ENCODE data around the gene IGFBPL1.
A peak's percentile ranks its signal among the peaks of the same experiment; 100 is the strongest.
"Not testable (repeated sequence)": the region's sequence is repeated elsewhere in the genome, so short reads cannot be mapped to it uniquely, and the experiment has no call there.

IGFBPL1 gene

DNA sequence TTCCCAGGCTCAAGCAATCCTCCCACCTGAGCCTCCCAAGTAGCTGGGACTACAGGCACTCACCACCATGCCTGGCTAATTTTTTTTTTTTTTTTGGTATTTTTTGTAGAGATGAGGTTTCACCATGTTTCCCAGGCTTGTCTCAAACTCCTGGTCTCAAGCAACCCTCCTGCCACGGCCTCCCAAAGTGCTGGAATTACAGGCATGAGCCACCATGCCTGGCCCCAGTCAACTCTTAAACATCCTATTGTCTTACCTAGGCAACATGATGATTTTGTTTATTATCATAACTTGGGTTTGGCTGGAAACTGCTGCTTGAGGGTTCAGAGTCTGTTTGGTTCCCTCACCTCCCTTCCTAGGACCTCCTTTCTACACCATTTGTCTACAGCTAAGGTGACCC lies 25.1 kb downstream of the IGFBPL1 start:
- DNase-seq (ENCODE audit: low read depth): not testable (repeated sequence)

- DNase-seq (ENCODE audit: low read depth): no peak
These were observed 27.9 kb downstream of the IGFBPL1 start for GRCh38 chr9:38396371-38396671.

GRCh38 chr9:38395653-38396370 lies 28.4 kb downstream of the IGFBPL1 start:
- no peak for DNase-seq (ENCODE audit: low read depth)

DNA sequence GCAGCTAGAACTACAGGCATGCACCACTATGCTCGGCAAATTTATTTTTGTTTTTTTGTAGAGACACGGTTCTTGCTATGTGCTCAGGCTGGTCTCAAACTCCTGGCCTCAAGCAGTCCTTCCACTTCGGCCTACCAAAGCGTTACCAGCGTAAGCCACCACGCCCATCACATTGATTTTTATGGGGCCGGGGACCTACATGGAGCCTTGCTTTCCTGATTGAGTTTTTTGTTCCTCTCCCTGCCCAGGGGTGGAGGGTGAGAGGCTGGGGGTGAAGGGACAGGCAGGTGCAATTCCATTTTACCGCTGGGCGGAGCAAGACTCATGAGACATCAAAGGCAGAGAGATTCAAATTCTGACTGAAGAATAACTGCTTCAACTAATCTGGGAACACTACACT lies 29.8 kb downstream of the IGFBPL1 start:
- no peak for DNase-seq (ENCODE audit: low read depth)

DNA sequence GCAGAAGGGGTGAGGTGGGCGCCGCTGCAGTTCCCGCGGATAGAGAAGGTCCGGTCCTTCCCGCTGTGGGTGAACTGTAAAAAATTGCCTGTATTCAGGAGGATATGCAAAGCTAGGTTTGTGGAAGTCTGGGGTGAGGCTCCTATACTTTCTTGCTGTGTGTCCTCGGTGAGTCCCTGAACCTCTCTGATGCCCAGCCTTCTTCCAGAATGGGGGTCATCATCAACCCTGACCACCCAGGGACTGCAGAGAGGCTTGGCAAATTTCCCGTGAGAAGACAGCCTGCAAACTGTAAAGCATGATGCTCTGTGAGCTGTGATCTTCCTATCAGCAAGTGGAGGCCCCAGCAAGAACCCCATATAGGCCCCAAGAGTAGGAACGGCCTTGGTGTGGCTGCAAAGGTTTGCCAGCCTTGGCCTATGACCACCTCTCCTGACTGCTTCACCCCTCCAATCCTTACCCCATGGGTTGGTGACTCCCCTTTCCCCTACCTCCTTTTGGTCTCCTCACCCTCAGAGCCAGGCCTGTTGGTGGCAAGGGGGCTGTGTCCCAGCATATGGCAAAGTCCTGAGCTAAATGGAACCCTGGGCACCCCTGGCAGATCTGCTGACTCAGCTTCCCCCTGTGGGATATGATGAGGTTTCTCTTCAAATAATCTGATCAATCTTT lies 31.0 kb downstream of the IGFBPL1 start:
- DNase-seq (ENCODE audit: low read depth): no peak

DNA sequence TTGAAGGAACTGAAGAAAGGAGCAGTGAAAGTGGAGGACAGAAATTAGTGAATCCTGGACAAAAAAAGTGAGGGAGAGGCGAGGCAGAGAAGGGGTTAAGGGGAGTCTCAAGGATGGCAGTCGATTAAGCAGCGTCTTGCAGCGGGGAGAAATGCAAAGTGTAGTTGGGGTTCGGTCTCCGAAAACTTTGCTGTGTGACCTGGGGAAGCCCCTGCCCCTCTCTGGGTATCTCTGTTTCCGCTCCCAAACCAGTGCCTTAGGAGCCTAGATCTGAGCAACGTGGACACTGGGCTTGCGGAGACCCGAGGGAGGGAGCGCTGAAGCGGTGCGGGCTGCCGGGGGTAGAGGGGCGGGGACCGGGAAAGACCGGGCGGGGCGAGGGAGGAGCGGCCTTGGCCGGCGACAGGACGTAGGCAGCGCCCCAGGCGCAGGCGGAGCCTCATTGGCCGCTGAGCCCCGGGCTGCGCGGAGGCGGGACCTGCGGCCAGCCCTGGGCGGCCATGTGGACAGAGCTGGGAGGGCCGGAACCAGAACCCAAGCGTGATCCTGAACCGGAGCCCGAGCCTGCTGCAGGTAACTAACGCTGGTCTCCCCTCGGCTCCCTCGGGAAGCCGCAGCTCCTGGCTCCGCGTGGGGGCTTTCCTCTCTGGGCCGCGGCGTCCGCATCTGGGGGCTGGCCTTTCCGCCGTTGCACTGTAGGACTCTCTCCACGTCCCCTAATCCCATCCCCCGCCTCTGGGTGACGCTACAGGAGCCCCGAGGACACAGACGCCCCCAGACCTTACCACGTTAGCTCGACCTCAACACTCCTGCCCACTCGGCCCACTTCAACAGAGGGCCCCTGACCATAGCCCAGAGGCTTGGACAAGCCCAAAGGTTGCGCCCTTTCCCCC lies 31.8 kb downstream of the IGFBPL1 start, which contains the start of gene ALDH1B1:
ALDH1B1 (plus strand) TSS at position 468 of the 893 bp plus-strand sequence. CDS start 3,047 bp downstream, outside the sequence.
- DNase-seq (ENCODE audit: low read depth): peak; percentile 63

DNA sequence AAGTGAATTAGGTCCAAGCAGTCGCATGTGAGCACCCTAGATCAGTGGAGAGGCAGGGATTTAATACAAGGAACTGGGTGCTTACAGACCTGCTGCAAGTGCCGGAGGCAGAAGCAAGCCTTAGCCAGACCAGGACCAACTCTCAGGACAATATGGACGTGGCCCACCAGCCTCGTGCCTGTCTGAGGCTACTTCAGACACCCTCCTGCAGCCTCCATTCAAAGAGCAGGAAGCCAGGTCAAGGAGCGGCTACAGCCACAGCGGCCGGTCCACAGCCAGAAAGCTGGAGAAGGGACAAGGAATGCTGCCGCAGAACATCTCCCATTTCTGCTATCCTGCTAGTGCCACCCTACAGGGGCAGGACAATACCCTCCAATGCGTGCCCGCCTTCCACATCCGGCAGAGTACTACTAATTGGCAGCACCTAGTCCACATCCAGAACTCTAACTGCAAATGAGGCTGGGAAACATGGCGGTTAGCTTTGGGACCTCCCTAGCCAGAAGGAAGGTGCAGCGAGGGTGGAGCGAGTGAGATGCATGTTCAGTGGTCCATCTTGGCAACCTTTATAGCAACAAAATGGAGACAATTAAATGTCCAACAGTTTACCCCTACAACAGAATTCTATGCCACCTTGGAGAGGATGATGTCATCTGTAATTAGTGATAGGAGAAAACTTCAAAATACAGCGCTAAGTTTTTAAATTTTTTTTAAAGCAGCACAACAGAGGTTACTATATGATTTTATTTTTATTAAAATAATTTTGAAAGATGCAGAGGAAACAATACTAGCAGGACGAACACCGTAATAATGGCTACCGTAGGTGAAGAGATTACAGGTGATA lies 32.8 kb downstream of the IGFBPL1 start:
- no peak for DNase-seq (ENCODE audit: low read depth)

- DNase-seq (ENCODE audit: low read depth): no peak
These were observed 33.4 kb downstream of the IGFBPL1 start for GRCh38 chr9:38390851-38391250.

DNA sequence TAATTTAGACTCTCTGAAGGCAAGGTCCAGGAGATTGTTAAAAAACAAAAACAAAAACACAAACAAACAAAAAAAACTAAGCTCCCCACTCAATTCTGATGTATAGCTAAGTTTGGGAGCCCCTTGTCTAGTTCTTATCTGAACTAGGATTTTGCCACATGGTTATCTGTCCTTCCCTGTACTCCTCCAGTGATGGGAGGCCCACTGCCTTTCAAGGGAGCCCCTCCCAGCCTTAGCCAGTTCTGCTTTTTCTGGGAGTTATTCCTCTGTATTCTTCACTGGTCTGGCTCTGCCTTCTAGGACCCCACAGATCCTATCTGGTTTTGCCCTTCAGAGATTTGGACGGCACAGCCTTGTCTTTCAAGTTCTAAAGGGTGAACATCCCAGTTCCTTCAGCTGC lies 33.8 kb downstream of the IGFBPL1 start:
- no peak for DNase-seq (ENCODE audit: low read depth)

GRCh38 chr9:38389313-38389712 lies 34.9 kb downstream of the IGFBPL1 start:
- no peak for DNase-seq (ENCODE audit: low read depth)

DNA sequence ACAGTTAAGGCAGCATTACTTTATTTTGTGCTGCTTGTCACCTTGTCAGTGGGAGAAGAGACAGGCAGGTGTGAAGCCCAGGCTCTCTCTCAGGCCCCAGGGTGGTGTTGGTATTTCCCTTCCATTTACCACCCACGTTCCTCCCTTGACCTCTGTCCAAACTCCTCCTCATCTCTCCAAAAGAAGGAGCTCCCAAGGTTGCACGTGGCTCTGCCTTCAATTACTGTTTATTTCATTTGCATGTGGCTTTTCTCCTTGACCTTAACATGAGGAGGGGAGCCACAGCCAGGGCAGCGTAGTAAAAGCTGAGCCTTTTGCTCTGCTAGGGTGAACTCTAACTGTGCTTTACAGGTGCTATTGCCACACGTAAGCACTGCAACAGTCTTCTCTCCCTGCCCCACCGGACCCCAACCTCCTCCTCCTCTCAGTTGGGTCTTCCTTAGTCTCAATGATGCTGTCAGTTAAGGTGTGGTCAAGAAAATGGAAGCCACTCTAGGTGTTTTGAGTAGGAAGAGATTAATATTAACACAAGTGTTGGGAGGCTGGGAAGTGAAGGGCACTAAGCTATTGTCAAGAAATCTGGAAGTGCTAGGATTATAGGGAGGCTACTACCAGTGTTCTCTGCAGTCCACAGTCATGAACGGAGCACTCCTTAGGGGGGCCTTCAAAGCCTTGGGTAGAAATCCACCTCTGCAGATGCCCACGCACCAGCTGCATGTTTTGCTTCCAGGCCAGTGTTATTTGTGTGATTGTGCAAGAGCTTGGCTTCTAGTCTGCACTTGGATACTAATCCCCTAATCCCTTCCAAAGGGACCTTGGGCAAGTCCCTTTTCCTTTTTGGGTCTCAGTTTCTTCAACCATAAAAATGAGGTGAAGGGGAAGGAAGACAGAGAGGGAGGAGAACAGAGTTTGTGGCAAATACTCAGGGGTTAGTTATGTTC lies 35.7 kb downstream of the IGFBPL1 start:
- DNase-seq (ENCODE audit: low read depth): peak; percentile 23

DNA sequence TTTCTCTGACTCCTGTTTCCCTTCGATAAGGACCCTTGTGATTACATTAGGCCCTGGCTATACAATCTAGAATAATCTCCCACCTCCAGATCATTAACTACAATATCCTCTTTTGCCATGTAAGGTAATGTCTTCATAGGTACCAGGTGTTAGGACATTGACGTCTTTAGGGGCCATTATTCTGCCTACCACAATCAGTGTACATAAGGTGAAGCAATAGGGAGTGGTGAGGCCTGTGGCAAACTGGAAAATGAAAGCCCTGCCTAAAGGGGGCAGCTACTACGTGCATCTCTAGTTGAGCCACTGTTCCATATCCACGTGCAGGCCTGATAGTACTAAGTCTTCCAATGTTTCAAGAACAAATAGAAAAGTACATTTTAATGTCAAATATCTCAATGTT lies 36.5 kb downstream of the IGFBPL1 start:
- no peak for DNase-seq (ENCODE audit: low read depth)

- no peak for DNase-seq (ENCODE audit: low read depth)
These were observed 37.2 kb downstream of the IGFBPL1 start for GRCh38 chr9:38387066-38387465.

- no peak for DNase-seq (ENCODE audit: low read depth)
These were observed 37.8 kb downstream of the IGFBPL1 start for GRCh38 chr9:38386319-38386895.

- no peak for DNase-seq (ENCODE audit: low read depth)
These were observed 38.4 kb downstream of the IGFBPL1 start for GRCh38 chr9:38385896-38386295.

DNA sequence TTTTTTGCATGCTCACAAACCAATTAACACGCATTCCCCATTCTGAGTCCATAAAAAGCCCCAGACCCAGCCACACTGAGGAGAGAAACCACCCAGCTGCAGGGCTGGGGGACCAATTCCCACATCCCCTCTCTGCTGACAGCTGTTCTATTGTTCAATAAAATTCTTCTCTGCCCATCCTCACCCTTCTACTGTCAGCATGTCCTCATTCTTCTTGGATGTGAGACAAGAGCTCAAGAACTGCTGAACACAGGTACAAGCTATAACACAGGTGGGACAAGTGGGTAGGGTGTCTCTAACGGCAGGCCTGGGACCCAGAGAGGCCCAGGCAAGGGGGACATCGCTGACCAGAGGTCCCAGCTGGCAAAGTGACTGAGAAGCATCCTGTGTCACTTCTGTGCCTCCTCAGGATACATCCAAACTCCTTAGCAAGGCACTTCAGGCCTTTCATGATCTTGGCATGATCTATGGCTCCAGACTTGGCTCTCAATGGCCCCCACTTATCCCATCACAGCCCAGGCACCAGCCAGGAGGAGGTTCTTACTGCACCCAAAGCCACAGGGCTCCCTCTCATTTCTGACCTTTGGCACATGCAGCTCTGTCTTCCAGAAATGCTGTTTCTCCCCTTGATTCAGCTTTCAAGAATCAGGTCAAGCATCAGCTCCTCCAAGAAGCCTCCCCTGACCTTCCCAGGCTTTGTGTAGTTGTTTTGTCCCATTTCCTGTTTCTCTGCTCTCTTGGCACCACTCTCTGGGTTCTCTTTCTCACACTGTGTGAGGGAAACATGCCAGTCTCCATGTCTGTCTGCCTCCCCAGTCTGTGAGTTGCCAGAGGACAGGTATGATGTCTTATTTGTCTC lies 39.0 kb downstream of the IGFBPL1 start:
- DNase-seq (ENCODE audit: low read depth): no peak

- no peak for DNase-seq (ENCODE audit: low read depth)
These were observed 42.1 kb downstream of the IGFBPL1 start for GRCh38 chr9:38382141-38382540.

DNA sequence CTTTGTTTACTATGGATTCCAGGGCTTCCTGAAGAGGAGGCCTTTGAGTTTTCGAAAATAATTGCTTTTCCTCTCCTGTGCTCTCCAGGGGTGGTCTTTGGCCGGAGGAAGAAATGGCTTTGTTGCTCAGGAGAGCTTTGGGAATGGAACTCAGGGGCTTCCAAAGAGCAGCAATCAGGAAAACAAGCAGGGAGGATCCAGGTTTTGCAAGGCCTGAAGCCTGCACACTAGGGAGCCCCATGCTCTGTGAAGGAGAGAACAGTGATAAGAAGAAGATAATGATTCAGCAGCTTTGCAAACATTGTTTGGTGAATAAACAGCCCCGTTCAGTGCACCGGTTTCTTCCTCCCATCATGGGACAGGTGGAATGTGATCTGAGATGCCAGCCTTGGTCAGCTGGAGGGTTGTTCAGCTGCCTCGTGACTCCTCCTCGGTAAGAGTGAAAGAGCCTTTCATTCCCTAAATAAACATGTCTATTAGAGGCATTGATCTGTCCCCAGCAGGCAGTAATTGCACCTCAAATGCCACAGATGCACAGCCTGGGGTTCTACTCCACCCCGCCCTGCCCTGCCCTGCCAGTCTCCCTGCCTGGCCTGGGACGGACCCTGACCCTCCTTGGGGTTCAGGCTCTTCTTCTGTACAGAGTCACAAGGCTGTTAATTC lies 43.3 kb downstream of the IGFBPL1 start:
- DNase-seq (ENCODE audit: low read depth): no peak

Measured in fibroblast of the conjunctiva (primary cell).